Neural progenitor cell (in vitro differentiated cells): Measurements from ENCODE around the gene CRELD2.

Experiments used
- EZH2 ChIP-seq: fragments of 200-600 bp; sonication (generic); IDR thresholded peaks from 2 replicates; pipeline ENCODE4 v1.6.1; 2017; ENCODE audit warnings: antibody characterized with exemption, mild to moderate bottlenecking, moderate library complexity
- EZH2phosphoT487 ChIP-seq: fragments of 200-600 bp; sonication (generic); IDR thresholded peaks from 2 replicates; pipeline ENCODE4 v1.6.1; 2017; ENCODE audit warnings: antibody characterized with exemption
- TF ChIP-seq, protein P1 (sequence below): fragments of 200-600 bp; sonication (generic); IDR thresholded peaks from 2 replicates; pipeline ENCODE4 v1.5.1; 2017; ENCODE audit warnings: antibody characterized with exemption, mild to moderate bottlenecking

DNA sequence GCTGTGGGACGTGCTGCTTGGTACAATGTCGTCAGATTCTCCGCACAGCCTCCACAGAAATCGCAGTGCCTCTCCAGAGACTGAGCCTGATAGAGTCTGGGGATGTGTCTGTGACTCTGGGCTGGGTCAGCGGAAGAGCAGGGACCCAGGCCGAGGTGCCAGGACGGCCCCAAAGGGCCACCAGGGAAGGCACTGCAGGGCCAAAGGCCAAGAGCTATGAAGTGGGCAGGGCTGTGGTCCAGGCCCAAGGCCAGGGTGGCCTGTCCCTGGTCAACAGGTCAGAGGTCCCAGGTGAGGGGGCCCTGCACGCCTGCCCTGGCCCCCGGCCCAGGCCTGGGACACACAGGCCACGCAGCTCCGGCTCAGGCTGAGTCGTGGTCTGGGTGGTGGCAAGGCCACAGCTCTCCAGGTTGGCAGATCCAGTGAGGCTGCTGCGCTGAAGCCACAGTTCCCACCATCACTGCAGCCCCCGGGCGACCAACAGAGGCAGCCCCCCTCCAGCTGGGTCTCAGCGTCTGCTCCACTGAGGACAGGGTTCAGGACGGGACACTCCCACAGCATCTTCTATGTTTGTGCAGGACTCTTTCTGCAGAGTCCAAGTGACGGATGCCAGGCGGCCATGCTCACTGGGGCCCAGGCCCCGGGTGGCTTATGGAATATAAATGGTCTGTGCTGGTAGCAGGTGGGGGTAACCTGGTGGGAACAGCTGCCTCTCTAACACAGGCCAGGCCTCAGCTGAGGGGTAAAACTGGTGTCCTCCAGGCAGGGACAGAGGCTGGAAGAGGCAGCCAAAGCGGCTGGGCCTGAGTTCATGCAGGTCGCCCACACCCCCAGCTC is 37.4 kb downstream of the CRELD2 start:
- TF ChIP-seq, protein P1, sequence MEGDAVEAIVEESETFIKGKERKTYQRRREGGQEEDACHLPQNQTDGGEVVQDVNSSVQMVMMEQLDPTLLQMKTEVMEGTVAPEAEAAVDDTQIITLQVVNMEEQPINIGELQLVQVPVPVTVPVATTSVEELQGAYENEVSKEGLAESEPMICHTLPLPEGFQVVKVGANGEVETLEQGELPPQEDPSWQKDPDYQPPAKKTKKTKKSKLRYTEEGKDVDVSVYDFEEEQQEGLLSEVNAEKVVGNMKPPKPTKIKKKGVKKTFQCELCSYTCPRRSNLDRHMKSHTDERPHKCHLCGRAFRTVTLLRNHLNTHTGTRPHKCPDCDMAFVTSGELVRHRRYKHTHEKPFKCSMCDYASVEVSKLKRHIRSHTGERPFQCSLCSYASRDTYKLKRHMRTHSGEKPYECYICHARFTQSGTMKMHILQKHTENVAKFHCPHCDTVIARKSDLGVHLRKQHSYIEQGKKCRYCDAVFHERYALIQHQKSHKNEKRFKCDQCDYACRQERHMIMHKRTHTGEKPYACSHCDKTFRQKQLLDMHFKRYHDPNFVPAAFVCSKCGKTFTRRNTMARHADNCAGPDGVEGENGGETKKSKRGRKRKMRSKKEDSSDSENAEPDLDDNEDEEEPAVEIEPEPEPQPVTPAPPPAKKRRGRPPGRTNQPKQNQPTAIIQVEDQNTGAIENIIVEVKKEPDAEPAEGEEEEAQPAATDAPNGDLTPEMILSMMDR = no peak
- TF ChIP-seq EZH2phosphoT487 (no peak), EZH2 (no peak)
